Uterus (tissue), 4 donors: Measurements from ENCODE around the gene PPM1F. TPM values are rescaled to one million over a fixed set of nuclear protein-coding genes. Genes with fewer than 3 reads are reported as not detected.

Experiments
- DNase-seq, 2 donors: peaks; one replicate each; pipeline ENCODE4 v3.0.0-alpha.2; 2019 to 2020
- H3K27ac ChIP-seq, 2 donors: fragments of 200-600 bp; sonication (generic); 1 replicate in 1 of 2; 2 replicates in 1 of 2; pipeline ENCODE4 v1.5.1; 2016 to 2018
- H3K27me3 ChIP-seq, 2 donors: fragments of 200-600 bp; sonication (generic); one replicate each; pipeline ENCODE4 v1.5.1; 2018 to 2019; ENCODE audit warnings: control low read depth in 1 of 2
- H3K36me3 ChIP-seq, 2 donors: fragments of 200-600 bp; sonication (generic); one replicate each; pipeline ENCODE4 v1.5.1; 2019; ENCODE audit warnings: control low read depth in 1 of 2
- H3K4me1 ChIP-seq, 2 donors: fragments of 200-600 bp; sonication (generic); one replicate each; pipeline ENCODE4 v1.5.1; 2018 to 2019; ENCODE audit warnings: control low read depth in 1 of 2
- H3K4me3 ChIP-seq, 2 donors: fragments of 200-600 bp; sonication (generic); 1 replicate in 1 of 2; 2 replicates in 1 of 2; pipeline ENCODE4 v1.5.1; 2018 to 2019; ENCODE audit warnings: mild to moderate bottlenecking in 1 of 2
- H3K9me3 ChIP-seq, 2 donors: fragments of 200-600 bp; sonication (generic); one replicate each; pipeline ENCODE4 v1.5.1; 2019; ENCODE audit warnings: control low read depth in 1 of 2
- CTCF ChIP-seq, 4 experiments: fragments of 200-600 bp in 2 of 4; fragments of 450-650 bp in 2 of 4; sonication (generic) in 2 of 4; IDR thresholded peaks; one replicate each; pipeline ENCODE4 v1.5.1; 2016 to 2019; ENCODE audit warnings: antibody characterized with exemption in 4 of 4, mild to moderate bottlenecking in 2 of 4, moderate library complexity in 1 of 4
- POLR2A ChIP-seq, 2 donors: fragments of 450-650 bp; IDR thresholded peaks; one replicate each; pipeline ENCODE4 v1.6.1; 2016; ENCODE audit warnings: antibody characterized with exemption in 2 of 2, mild to moderate bottlenecking in 1 of 2, moderate library complexity in 1 of 2
- intact Hi-C: fragments of 100-400 bp; cut with DNase I; formaldehyde crosslinking; loops from one replicate; pipeline ENCODE4 v1.15.1; 2023; ENCODE audit warnings: low total_unique reads
- total RNA-seq, 4 donors: library from RNA; depleted of rRNA in 3 of 4; stranded (reverse); fragments of >200 nt in 3 of 4; gene quantifications; one replicate each; pipeline versions ENCODE4 v1.1.0 to v1.2.4, GENCODE V29; 2014 to 2023
- donor health status: DM: yes; HTN: yes; CAD: no.

The PPM1F gene
- total RNA-seq, 4 donors from 2014 or later, result 16.2 to 67.3 (median 48.8) TPM

GRCh38 chr22:21939461-21939913 lies 13.2 kb downstream of the PPM1F start:
- DNase-seq, result no peak
- Histone ChIP-seq H3K9me3 (no peaks in the 10 kb centered on the region), H3K4me1 (peaks cover 17 to 28% of the 10 kb centered on the region in 2 donors), H3K36me3 (no peaks in the 10 kb centered on the region), H3K27ac (peak overlapping the region; percentile 93 to 97), H3K4me3 (no peak overlapping the region), H3K27me3 (no peaks in the 10 kb centered on the region)
- intact Hi-C loops, result loop anchor here (2.0 kb wide), 1 partner anchor 13 kb away; the partner anchor contains the start of gene PPM1F
- no peak for TF ChIP-seq CTCF (IDR thresholded peaks at IDR 0.05)
- TF ChIP-seq POLR2A (IDR thresholded peaks at IDR 0.05), result no peak

- H3K36me3 ChIP-seq, result no peaks in the 10 kb centered on the region
- intact Hi-C loops, result loop anchor here (2.0 kb wide), 1 partner anchor 14 kb away; the partner anchor contains the start of gene PPM1F
- peaks cover 17 to 28% of the 10 kb centered on the region in 2 donors for H3K4me1 ChIP-seq
These were observed 13.7 kb downstream of the PPM1F start for GRCh38 chr22:21938906-21939305.

GRCh38 chr22:21938071-21938822 lies 14.4 kb downstream of the PPM1F start:
- Histone ChIP-seq H3K36me3 (no peaks in the 10 kb centered on the region), H3K27me3 (no peaks in the 10 kb centered on the region), H3K9me3 (no peaks in the 10 kb centered on the region), H3K27ac (peak overlapping the region; percentile 93 to 97), H3K4me3 (peak overlapping the region; percentile 48 to 63), H3K4me1 (peaks cover 17 to 22% of the 10 kb centered on the region in 2 donors)
- TF ChIP-seq CTCF (IDR thresholded peaks at IDR 0.05), result peak; percentile 95 to 100 (median 98)
- TF ChIP-seq POLR2A (IDR thresholded peaks at IDR 0.05), result peak in 1 of 2 donors; percentile 65
- intact Hi-C loops, result loop anchor here (2.0 kb wide), 1 partner anchor 15 kb away; the partner anchor contains the start of gene PPM1F
- peak; percentile 93 to 97 for DNase-seq

More at GRCh38 chr22:21938906-21939305, 13.7 kb downstream of the PPM1F start:
- no peaks in the 10 kb centered on the region for H3K27me3 ChIP-seq
- no peak overlapping the region for H3K4me3 ChIP-seq
- DNase-seq, result no peak
- no peaks in the 10 kb centered on the region for H3K9me3 ChIP-seq
- TF ChIP-seq CTCF (IDR thresholded peaks at IDR 0.05), result no peak
- no peak for TF ChIP-seq POLR2A (IDR thresholded peaks at IDR 0.05)
- H3K27ac ChIP-seq, result peak overlapping the region; percentile 93 to 97

GRCh38 chr22:21937821-21938070 lies 14.9 kb downstream of the PPM1F start:
- no peaks in the 10 kb centered on the region for H3K9me3 ChIP-seq
- peak overlapping the region; percentile 48 to 63 for H3K4me3 ChIP-seq
- TF ChIP-seq POLR2A (IDR thresholded peaks at IDR 0.05), result no peak
- no peak for TF ChIP-seq CTCF (IDR thresholded peaks at IDR 0.05)
- no peaks in the 10 kb centered on the region for H3K27me3 ChIP-seq
- no peaks in the 10 kb centered on the region for H3K36me3 ChIP-seq
- peaks cover 14 to 17% of the 10 kb centered on the region in 2 donors for H3K4me1 ChIP-seq
- peak in 1 of 2 donors; percentile 77 for DNase-seq
- peak overlapping the region; percentile 93 to 97 for H3K27ac ChIP-seq
- intact Hi-C loops, result loop anchor here (2.0 kb wide), 1 partner anchor 15 kb away; the partner anchor contains the start of gene PPM1F
